GM18858 (cell line): ENCODE results near the gene RAB4B.
"Not testable (repeated sequence)": the region's sequence is repeated elsewhere in the genome, so short reads cannot be mapped to it uniquely, and the experiment has no call there.

Experiments
- ATAC-seq: cut with Tn5 transposase; IDR thresholded peaks from one replicate; pipeline ENCODE4 v1.9.1; 2021; ENCODE audit not compliant: unreplicated experiment

RAB4B gene

DNA sequence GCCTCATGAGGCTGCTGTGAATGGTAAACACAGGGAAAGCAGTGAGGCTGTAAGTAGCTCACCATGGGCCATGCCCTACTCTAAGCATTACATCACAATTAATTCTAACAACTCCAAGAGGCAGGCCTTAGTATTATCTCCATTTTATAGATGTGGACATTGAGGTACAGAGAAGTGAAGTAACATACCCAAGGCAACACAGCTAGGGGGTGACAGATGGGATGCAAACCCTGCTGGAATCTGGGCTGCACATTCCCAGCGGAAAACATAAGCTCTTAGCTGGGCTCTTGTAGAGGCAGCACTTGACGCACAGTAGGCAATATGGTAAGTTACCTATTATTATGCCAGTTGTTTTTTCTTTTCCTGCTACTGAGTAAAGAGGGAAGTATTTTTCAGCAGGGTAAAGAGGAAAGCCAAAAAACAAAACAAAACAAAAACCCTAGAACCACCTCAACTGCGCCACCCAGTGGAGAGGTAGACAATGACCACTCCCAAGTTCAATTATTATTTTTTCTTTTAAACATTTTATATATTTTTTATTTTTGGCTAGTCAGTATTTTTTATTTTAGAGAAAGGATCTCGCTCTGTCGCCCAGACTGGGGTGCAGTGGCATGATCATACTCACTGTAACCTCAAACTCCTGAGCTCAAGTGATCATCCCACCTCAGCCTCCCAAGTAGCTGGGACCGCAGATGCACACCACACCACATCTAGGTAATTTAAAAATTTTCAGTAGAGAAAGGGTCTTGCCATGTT, 41.6 kb downstream of the RAB4B start:
- not testable (repeated sequence) for ATAC-seq

DNA sequence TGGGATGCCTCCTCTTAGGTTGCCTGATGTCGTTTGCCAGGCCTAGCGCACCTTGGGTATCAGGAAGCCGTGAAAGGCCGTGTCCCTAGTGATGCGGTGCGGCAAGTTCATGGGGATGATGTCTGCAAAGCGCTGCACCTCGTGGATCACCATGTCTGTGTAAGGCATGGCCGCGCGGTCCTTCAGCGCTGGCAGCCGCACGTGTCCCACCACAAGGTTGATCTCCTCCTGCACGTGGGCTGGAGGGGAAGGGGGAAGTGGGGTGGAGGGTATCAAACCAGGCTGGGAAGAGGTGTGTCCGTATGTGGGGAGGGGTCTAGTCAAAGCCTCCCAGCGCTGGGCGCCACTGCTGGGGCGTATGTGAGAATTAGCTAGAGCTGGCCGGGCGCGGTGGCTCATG, 44.1 kb downstream of the RAB4B start:
- ATAC-seq: no peak

DNA sequence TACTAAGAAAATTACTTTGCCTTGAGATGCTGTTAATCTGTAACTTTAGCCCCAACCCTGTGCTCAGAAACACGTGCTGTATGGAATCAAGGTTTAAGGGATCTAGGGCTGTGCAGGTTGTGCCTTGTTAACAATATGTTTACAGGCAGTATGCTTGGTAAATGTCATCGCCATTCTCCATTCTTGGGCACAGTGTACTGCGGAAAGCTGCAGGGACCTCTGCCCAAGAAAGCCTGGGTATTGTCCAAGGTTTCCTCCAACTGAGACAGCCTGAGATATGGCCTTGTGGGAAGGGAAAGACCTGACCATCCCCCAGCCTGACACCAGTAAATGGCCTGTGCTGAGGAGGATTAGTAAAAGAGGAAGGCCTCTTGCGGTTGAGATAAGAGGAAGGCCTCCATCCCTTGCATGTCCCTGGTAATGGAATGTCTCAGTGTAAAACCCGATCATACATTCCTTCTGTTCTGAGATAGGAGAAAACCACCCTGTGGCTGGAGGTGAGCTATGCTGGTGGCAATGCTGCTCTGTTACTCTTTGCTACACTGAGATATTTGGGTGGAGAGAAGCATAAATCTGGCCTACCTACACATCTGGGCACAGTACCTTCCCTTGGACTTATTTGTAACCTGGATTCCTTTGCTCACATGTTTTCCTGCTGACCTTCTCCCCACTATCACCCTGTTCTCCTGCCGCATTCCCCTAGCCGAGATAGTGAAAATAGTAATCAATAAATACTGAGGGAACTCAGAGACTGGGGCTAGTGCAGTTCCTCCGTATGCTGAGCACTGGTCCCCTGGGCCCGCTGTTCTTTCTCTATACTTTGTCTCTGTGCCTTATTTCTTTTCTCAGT, 44.9 kb downstream of the RAB4B start:
- not testable (repeated sequence) for ATAC-seq

GRCh38 chr19:40824916-40825315, 46.9 kb downstream of the RAB4B start:
- ATAC-seq: not testable (repeated sequence)

GRCh38 chr19:40825460-40826095, 47.5 kb downstream of the RAB4B start:
- not testable (repeated sequence) for ATAC-seq

DNA sequence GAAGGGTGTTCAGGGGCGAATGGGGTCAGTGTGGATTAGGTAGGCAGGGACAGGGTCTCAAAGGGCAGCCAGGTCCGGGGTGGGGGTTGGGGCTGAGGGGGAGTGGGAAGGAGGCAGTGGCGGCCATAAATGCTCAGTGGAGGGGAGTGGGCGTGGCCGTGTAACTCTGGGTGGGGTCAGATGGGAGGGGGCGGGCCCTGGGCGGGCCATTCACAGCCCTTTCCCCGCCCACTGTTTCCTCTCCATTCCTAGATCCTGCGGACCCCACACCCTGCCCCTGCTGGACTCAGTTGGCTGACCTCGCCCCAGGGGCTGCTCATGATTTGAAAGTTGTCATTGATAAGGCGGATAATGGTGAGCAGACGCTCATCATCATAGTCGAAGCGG, 48.3 kb downstream of the RAB4B start:
- not testable (repeated sequence) for ATAC-seq

DNA sequence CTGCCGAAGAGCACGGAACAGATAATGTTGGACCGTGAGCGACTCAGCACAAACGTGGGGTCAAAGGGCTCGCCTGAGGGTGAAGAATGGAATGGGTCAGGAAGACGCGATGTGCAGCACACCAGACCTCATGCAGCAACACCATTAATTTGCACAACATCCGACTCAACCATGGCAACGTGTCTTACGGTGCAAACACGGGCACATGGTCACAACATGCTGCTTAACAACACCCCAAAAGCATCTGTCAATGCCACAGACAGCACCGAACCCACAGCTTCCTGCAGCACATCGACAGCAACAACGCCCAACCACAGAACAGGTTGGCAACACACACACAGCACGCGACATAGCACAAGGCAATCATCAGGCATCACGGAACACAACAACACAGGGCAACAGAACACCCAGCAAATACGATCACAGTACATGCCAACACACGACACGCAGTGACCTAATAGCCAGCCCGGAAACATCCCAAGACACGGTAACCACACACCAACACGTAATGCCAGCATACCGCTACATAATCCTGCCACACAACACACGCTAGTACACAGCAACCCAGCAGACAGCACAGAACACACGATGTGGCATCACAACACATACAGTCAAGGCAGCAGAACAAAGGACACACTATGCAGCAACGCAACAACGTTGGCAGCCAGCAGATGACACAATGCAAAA, 48.8 kb downstream of the RAB4B start:
- ATAC-seq: not testable (repeated sequence)

DNA sequence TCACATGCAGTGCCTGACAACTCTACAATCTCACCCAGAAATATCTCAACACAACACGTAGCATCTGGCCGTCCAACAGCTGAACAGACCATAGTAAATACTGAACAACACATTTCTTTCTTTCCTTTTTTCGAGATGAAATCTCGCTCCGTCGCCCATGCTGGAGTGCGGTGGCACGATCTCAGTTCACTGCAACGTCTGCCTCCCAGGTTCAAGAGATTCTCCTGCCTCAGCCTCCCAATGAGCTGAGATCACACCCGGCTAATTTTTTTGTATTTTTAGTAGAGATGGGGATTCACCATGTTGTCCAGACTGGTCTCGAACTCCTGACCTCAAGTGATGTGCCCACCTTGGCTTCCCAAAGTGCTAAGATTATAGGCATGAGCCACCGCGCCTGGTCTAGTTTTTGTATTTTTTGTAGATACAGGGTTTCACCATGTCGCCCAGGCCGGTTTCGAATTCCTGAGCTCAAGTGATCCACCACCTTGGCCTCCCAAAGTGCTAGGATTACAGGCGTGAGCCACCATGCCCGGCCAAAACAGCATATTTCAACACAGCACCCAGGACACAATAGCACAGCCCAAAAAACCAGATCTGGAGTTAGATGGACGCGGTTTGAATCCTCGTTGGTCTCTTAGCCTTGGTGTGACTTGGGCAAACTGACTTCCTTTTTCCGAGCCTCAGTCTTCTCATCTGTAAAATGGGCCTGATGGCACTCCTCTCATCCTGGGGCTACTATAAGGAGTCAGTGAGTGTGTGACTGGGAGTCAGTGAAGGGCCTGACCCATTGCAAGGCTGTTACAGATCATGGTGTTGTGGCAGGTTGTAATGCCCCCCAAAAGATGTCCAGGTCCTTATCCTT, 49.6 kb downstream of the RAB4B start:
- ATAC-seq: no peak

GRCh38 chr19:40829205-40829604, 51.2 kb downstream of the RAB4B start:
- ATAC-seq: no peak

DNA sequence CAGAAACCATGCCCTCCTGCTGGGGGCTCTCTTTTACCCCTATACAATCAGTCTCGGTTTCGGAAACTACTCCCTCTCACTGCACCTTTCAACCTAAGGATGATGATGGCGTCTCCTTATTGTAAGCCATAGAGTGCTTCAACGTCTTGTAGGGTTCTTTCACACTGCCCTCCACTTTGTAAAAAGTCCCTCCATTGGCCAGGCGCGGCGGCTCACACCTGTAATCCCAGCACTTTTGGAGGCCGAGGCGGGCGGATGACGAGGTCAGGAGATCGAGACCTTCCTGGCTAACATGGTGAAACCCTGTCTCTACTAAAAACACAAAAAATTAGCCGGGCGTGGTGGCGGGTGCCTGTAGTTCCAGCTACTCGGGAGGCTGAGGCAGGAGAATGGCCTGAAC, 52.7 kb downstream of the RAB4B start:
- not testable (repeated sequence) for ATAC-seq

DNA sequence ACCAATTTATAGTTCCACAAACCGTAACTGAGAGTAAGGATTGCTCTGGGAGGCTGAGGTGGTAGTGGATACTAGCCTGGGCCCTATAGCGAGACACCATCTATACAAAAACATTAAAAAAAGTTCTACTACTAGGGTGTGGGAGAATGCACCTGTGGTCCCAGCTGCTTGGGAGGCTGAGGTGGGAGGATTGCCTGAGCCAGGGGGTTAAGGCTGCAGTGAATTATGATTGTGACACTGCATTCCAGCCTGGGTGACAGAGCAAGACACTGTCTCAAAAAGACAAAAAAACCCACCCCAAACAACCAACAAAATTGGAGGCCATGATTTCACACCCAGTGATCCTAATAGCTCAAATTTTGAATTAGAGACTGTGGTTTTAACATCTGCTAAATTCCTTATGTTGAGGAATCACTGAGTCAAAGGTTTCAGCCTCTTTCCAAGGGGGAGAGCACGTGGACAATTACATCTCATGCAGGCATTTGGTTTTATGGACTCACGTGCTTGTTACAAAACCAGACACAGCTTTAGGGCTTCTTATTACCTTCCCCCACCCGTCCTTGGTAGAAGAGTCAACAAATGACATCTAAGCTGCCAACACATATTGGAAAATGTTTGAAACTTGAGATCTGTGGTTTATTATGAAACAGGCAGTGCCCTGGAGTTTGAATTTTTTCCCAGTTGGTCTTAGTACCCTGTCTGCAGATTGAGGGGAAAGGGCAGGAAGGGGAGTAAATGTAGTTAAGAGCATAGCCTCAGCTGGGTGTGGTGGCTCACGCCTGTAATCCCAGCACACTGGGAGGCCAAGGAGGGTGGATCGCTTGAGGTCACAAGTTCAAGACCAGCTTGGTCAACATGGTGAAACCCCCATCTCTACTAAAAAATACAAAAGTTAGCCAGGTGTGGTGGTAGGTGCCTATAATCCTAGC, 53.7 kb downstream of the RAB4B start:
- no peak for ATAC-seq

- ATAC-seq: not testable (repeated sequence)
Measured at GRCh38 chr19:40832431-40832790, 54.4 kb downstream of the RAB4B start.

- ATAC-seq: not testable (repeated sequence)
Measured at GRCh38 chr19:40833728-40834533, 55.9 kb downstream of the RAB4B start.

DNA sequence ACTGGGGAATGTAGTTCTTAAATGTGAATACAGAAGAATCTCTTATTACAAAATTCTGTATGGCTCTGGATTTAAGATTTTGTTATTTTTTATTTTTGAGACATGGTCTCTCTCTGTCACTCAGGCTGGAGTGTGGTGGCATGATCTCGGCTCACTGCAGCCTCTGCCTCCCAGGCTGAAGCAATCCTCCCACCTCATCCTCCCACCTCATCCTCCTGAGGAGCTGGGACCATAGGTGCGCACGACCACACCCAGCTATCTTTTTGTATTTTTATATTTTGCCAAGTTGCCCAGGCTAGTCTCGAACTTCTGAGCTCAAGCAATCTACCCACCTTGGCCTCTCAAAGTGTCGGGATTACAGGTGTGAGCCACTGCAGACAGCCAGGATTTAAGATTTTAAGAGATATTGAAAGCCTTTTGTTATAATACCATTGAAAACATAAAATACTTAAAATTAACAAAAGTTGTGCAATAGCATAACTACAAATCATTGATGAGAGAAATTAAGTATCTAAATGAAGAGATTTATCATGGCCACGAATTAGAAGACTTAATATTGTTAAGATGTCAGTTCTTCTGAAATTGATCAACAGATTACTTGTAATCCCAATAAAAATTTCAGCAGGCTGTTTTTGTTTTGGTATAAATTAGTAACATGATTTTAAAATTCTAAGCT, 58.8 kb downstream of the RAB4B start:
- no peak for ATAC-seq

GRCh38 chr19:40838477-40838876, 60.4 kb downstream of the RAB4B start:
- ATAC-seq: not testable (repeated sequence)

DNA sequence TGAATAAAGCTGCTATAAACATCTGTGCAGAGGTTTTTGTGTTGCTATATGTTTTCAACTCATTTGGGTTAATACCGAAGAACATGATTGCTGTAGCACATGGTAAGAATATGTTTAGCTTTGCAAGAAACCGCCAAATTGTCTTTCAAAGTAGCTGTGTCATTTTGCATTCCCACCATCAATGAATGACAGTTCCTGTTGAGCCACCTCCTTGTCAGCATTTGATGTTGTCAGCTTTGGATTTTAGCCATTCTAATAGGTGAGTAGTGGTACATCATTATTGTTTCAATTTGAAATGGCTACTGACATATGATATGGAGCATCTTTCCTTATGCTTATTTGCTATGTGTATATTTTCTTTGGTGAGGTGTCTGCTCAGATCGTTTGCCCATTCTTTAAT, 64.0 kb downstream of the RAB4B start:
- ATAC-seq: not testable (repeated sequence)

- ATAC-seq: not testable (repeated sequence)
Measured at GRCh38 chr19:40842997-40843652, 65.1 kb downstream of the RAB4B start.
